Gastroesophageal sphincter (tissue), 4 donors: ENCODE measurements around the gene ATP9A. TPM values are rescaled to one million over a fixed set of nuclear protein-coding genes. Genes with fewer than 3 reads are reported as not detected.

ENCODE experiments used
- ATAC-seq: fragments of 150-250 bp; one replicate; pipeline ENCODE4 v1.9.1; 2016; ENCODE audit warnings: mild to moderate bottlenecking, moderate library complexity
- H3K27ac ChIP-seq, 4 donors: fragments of 200-600 bp; sonication (generic) in 3 of 4; 1 replicate in 3 of 4; 2 replicates in 1 of 4; pipeline ENCODE4 v1.5.1; 2016 to 2019
- H3K27me3 ChIP-seq: fragments of 200-600 bp; sonication (generic); one replicate; pipeline ENCODE4 v1.5.1; 2019
- H3K36me3 ChIP-seq, 2 donors: fragments of 200-600 bp; sonication (generic); one replicate each; pipeline ENCODE4 v1.5.1; 2019; ENCODE audit warnings: control low read depth in 1 of 2
- H3K4me1 ChIP-seq, 3 donors: fragments of 200-600 bp; sonication (generic); 1 replicate in 2 of 3; 2 replicates in 1 of 3; pipeline ENCODE4 v1.5.1; 2016 to 2019; ENCODE audit warnings: control low read depth in 2 of 3
- H3K4me3 ChIP-seq, 2 donors: fragments of 200-600 bp; sonication (generic); one replicate each; pipeline ENCODE4 v1.5.1; 2019; ENCODE audit warnings: mild to moderate bottlenecking in 1 of 2, moderate library complexity in 1 of 2
- H3K9me3 ChIP-seq, 3 donors: fragments of 200-600 bp; sonication (generic); one replicate each; pipeline ENCODE4 v1.5.1; 2017 to 2019; ENCODE audit warnings: control low read depth in 2 of 3
- EP300 ChIP-seq: sonication (generic); formaldehyde crosslinking; IDR thresholded peaks from one replicate; pipeline ENCODE4 v1.6.1; 2017; ENCODE audit warnings: antibody characterized with exemption, mild to moderate bottlenecking
- POLR2A ChIP-seq, 2 donors: fragments of 450-650 bp; IDR thresholded peaks; one replicate each; pipeline ENCODE4 v1.6.1; 2017; ENCODE audit warnings: antibody characterized with exemption in 2 of 2, mild to moderate bottlenecking in 2 of 2, moderate library complexity in 1 of 2
- POLR2AphosphoS5 ChIP-seq: sonication (generic); formaldehyde crosslinking; IDR thresholded peaks from one replicate; pipeline ENCODE4 v1.6.1; 2017; ENCODE audit warnings: antibody characterized with exemption
- WGBS, 2 donors: methylation state at CpG; one replicate each; pipeline ENCODE4 v1.1.5; 2018; ENCODE audit warnings: low coverage in 1 of 2; 5-methylcytosine and 5-hydroxymethylcytosine counted together
- total RNA-seq, 4 donors: library from RNA; depleted of rRNA; stranded (reverse); fragments of >200 nt; gene quantifications; one replicate each; pipeline ENCODE4 v1.1.0, GENCODE V29; 2016
- TF ChIP-seq, protein P1 (sequence below), 4 experiments: fragments of 200-600 bp in 2 of 4; fragments of 450-650 bp in 2 of 4; sonication (generic) in 1 of 4; IDR thresholded peaks; one replicate each; pipeline ENCODE4 v1.5.1; 2017 to 2019; ENCODE audit warnings: antibody characterized with exemption in 4 of 4, mild to moderate bottlenecking in 2 of 4, moderate library complexity in 2 of 4

The ATP9A gene
- total RNA-seq, 4 donors from 2014 or later: 49.3 to 80.2 (median 57.7) TPM

GRCh38 chr20:51667002-51667408, 101.2 kb downstream of the ATP9A start:
- no peak for TF ChIP-seq EP300
- no peak for TF ChIP-seq POLR2A (IDR thresholded peaks at IDR 0.05)
- TF ChIP-seq POLR2AphosphoS5: no peak
- TF ChIP-seq, protein P1, sequence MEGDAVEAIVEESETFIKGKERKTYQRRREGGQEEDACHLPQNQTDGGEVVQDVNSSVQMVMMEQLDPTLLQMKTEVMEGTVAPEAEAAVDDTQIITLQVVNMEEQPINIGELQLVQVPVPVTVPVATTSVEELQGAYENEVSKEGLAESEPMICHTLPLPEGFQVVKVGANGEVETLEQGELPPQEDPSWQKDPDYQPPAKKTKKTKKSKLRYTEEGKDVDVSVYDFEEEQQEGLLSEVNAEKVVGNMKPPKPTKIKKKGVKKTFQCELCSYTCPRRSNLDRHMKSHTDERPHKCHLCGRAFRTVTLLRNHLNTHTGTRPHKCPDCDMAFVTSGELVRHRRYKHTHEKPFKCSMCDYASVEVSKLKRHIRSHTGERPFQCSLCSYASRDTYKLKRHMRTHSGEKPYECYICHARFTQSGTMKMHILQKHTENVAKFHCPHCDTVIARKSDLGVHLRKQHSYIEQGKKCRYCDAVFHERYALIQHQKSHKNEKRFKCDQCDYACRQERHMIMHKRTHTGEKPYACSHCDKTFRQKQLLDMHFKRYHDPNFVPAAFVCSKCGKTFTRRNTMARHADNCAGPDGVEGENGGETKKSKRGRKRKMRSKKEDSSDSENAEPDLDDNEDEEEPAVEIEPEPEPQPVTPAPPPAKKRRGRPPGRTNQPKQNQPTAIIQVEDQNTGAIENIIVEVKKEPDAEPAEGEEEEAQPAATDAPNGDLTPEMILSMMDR (IDR thresholded peaks at IDR 0.05): no peak
- no peak for ATAC-seq
- Histone ChIP-seq H3K27ac (no peak overlapping the region), H3K4me1 (no peaks in the 10 kb centered on the region), H3K9me3 (no peaks in the 10 kb centered on the region), H3K36me3 (peaks cover 0 to 74% of the 10 kb centered on the region in 2 donors), H3K27me3 (no peaks in the 10 kb centered on the region), H3K4me3 (no peak overlapping the region)
- 69 to 79% methylated on average over 6 to 8 of the region's 8 CpGs for WGBS, 2 donors

DNA sequence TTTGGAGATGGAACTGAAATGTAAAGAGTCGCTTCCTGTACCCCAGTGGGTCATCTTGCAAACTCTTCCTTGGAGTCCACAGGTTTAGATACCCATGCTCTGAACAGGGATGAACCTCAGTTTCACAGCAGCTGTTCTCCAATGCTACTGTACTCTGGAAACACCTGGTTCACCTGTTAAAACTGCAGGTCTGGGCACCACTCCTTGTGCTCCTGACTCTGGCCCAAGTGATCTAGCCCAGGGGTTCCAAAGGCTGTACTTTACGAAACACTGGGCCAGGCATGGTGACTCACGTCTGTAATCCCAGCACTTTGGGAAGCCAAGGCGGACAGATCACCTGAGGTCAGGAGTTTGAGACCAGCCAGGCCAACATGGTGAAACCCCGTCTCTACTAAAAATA, 102.1 kb downstream of the ATP9A start:
- H3K36me3 ChIP-seq: peaks cover 0 to 65% of the 10 kb centered on the region in 2 donors
- 78 to 87% methylated on average over 1 to 5 of the region's 5 CpGs for WGBS, 2 donors
- H3K27ac ChIP-seq: no peak overlapping the region
- no peaks in the 10 kb centered on the region for H3K9me3 ChIP-seq
- no peak for ATAC-seq
- H3K27me3 ChIP-seq: no peaks in the 10 kb centered on the region
- H3K4me3 ChIP-seq: no peak overlapping the region
- H3K4me1 ChIP-seq: no peaks in the 10 kb centered on the region
- TF ChIP-seq EP300 (no peak), POLR2A (IDR thresholded peaks at IDR 0.05) (no peak), POLR2AphosphoS5 (no peak)
- TF ChIP-seq, protein P1 (IDR thresholded peaks at IDR 0.05): no peak

DNA sequence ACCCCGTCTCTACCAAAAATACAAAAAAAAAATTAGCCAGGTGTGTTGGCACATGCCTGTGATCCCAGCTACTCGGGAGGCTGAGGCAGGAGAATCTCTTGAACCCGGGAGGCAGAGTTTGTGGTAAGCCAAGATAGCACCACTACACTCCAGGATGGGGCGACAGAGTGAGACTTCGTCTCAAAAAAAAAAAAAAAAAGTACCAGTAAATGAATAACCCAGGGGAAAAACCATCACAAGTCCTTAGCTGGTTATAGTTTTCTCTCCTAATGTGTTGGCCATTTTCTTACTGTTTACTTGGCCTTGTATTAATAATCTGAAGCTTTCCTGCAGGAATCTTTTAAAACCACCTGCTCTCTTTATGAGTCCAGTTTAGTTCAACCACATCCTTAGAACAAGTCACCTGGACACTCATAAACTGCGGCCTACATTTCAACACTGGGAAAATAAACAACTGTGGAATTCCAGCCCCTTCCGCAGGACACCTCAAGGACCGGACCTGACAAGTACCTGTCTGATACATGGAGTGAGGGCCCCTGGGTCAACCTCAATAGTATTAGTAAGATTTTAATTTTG, 102.6 kb downstream of the ATP9A start:
- peaks cover 0 to 4% (median 0%) of the 10 kb centered on the region in 3 donors for H3K4me1 ChIP-seq
- WGBS, 2 donors: 90% methylated on average over 7 of the region's 8 CpGs; no CpG with 5 or more reads in 1 of the 2 donors
- H3K9me3 ChIP-seq: no peaks in the 10 kb centered on the region
- H3K36me3 ChIP-seq: peaks cover 0 to 60% of the 10 kb centered on the region in 2 donors
- H3K27me3 ChIP-seq: no peaks in the 10 kb centered on the region
- ATAC-seq: no peak
- H3K4me3 ChIP-seq: no peak overlapping the region
- H3K27ac ChIP-seq: no peak overlapping the region
- no peak for TF ChIP-seq POLR2AphosphoS5
- no peak for TF ChIP-seq EP300
- TF ChIP-seq, protein P1 (IDR thresholded peaks at IDR 0.05): no peak
- no peak for TF ChIP-seq POLR2A (IDR thresholded peaks at IDR 0.05)

DNA sequence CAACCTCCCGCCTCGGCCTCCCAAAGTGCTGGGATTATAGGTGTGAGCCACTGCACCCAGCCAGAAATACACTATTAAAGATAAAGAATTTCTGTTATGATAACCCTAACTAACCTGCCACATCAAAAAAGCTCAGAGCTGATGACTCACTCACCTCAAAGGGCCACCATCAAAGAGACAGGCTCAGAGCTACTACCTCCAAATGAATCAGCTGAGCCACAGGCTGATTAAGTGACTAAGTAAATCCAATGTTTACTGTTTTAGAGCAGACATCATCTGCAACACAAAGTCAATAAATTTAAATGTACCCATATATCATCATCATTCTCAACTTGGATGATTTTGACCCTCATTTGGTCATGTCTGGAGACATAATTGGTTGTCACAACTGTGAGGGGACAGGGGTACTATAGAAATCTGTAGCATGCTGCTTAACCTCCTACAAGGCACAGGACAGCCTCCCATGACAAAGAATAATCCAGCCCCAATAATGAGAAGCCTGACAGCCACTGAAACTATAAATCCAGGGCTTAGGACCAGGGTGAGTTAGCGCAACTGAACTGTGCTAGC, 106.5 kb downstream of the ATP9A start:
- Histone ChIP-seq H3K27ac (no peak overlapping the region), H3K27me3 (no peaks in the 10 kb centered on the region), H3K9me3 (no peaks in the 10 kb centered on the region), H3K36me3 (peaks cover 0 to 42% of the 10 kb centered on the region in 2 donors), H3K4me1 (peaks cover 0 to 6% (median 0%) of the 10 kb centered on the region in 3 donors), H3K4me3 (no peak overlapping the region)
- TF ChIP-seq POLR2AphosphoS5: no peak
- TF ChIP-seq, protein P1 (IDR thresholded peaks at IDR 0.05): no peak
- no peak for TF ChIP-seq EP300
- no peak for TF ChIP-seq POLR2A (IDR thresholded peaks at IDR 0.05)
- no peak for ATAC-seq
- 83 to 100% methylated on average over 1 of the region's 3 CpGs for WGBS, 2 donors
